GM23248 (cell line): ENCODE measurements around the gene MUCL3. TPM values are rescaled to one million over a fixed set of nuclear protein-coding genes. Genes with fewer than 3 reads are reported as not detected.
A peak's percentile ranks its signal among the peaks of the same experiment; 100 is the strongest.
"Not testable (repeated sequence)": the region's sequence is repeated elsewhere in the genome, so short reads cannot be mapped to it uniquely, and the experiment has no call there.

ENCODE experiments used
- DNase-seq: peaks from one replicate; pipeline ENCODE4 v3.0.0-alpha.2; 2015
- H2AFZ ChIP-seq: fragments of 200-600 bp; sonication (generic); 2 replicates; pipeline ENCODE4 v1.6.1; 2016; ENCODE audit warnings: antibody characterized with exemption
- H3F3A ChIP-seq: fragments of 200-600 bp; sonication (generic); 2 replicates; pipeline ENCODE4 v1.6.1; 2016; ENCODE audit warnings: mild to moderate bottlenecking, antibody characterized with exemption, mixed run types; ENCODE audit not compliant: insufficient read depth
- H3K27ac ChIP-seq: fragments of 200-600 bp; sonication (generic); 2 replicates; pipeline ENCODE4 v1.5.1; 2016; ENCODE audit warnings: mild to moderate bottlenecking
- H3K27me3 ChIP-seq: fragments of 200-600 bp; sonication (generic); replicated peaks from 2 replicates; pipeline ENCODE4 v1.6.1; 2016; ENCODE audit warnings: mild to moderate bottlenecking; ENCODE audit not compliant: insufficient read depth
- H3K36me3 ChIP-seq: fragments of 200-600 bp; sonication (generic); 2 replicates; pipeline ENCODE4 v1.6.1; 2016; ENCODE audit warnings: low read depth, mild to moderate bottlenecking
- H3K4me1 ChIP-seq: fragments of 200-600 bp; sonication (generic); 2 replicates; pipeline ENCODE4 v1.6.1; 2016; ENCODE audit warnings: mild to moderate bottlenecking; ENCODE audit not compliant: insufficient read depth
- H3K4me2 ChIP-seq: fragments of 200-600 bp; sonication (generic); one replicate; pipeline ENCODE4 v1.6.1; 2016; ENCODE audit warnings: mild to moderate bottlenecking; ENCODE audit not compliant: unreplicated experiment
- H3K4me3 ChIP-seq: fragments of 200-600 bp; sonication (generic); 2 replicates; pipeline ENCODE4 v1.5.1; 2016; ENCODE audit warnings: mild to moderate bottlenecking
- H3K79me2 ChIP-seq: fragments of 200-600 bp; sonication (generic); 2 replicates; pipeline ENCODE4 v1.6.1; 2016; ENCODE audit warnings: mild to moderate bottlenecking; ENCODE audit not compliant: insufficient read depth
- H3K9ac ChIP-seq: fragments of 200-600 bp; sonication (generic); 2 replicates; pipeline ENCODE4 v1.6.1; 2016; ENCODE audit warnings: mild to moderate bottlenecking
- H3K9me2 ChIP-seq: fragments of 200-600 bp; sonication (generic); 2 replicates; pipeline ENCODE4 v1.6.1; 2016; ENCODE audit warnings: mixed run types, mild to moderate bottlenecking, moderate library complexity; ENCODE audit not compliant: insufficient read depth
- H3K9me3 ChIP-seq: fragments of 200-600 bp; sonication (generic); one replicate; pipeline ENCODE4 v1.6.1; 2017; ENCODE audit warnings: low read depth
- H4K20me1 ChIP-seq: fragments of 200-600 bp; sonication (generic); 2 replicates; pipeline ENCODE4 v1.6.0; 2016; ENCODE audit not compliant: insufficient read depth
- EZH2 ChIP-seq: fragments of 200-600 bp; sonication (generic); IDR thresholded peaks from 2 replicates; pipeline ENCODE4 v1.6.1; 2018; ENCODE audit warnings: antibody characterized with exemption, mild to moderate bottlenecking; ENCODE audit not compliant: insufficient read depth, poor library complexity, severe bottlenecking
- EZH2phosphoT487 ChIP-seq: fragments of 200-600 bp; sonication (generic); IDR thresholded peaks from 2 replicates; pipeline ENCODE4 v1.6.1; 2018; ENCODE audit warnings: antibody characterized with exemption, moderate library complexity, mild to moderate bottlenecking, low read depth; ENCODE audit not compliant: insufficient read depth
- WGBS, 2 experiments: methylation state at CpG; one replicate each; pipeline ENCODE4 v1.1.6; 2015 to 2017; ENCODE audit warnings: low lambda C conversion rate in 2 of 2, low coverage in 1 of 2; ENCODE audit errors: missing lambda C conversion rate in 2 of 2; 5-methylcytosine and 5-hydroxymethylcytosine counted together
- in situ Hi-C: fragments of 300-500 bp; cut with MboI; formaldehyde crosslinking; loops from 2 replicates; pipeline ENCODE4 v1.15.0; 2020
- polyA plus RNA-seq: library from polyadenylated mRNA; unstranded; fragments of >200 nt; fragmentation: Nextera tagmentation; extraction: Ambion mirVana; gene quantifications from 2 replicates; pipeline ENCODE4 v1.2.1, GENCODE V29; 2016
- total RNA-seq: library from RNA; depleted of rRNA; stranded (reverse); fragments of >200 nt; shearing (Covaris generic); gene quantifications from 2 replicates; pipeline ENCODE4 v1.2.3, GENCODE V29; 2014

The MUCL3 gene
- total and polyA plus RNA-seq, 2 experiments from 2014 or later: not detected

- Histone ChIP-seq H3F3A (peaks cover 24% of the 10 kb centered on the region), H3K4me3 (peak overlapping the region; percentile 100), H3K27ac (no peak overlapping the region), H3K27me3 (no peaks in the 10 kb centered on the region), H3K9me2 (no peaks in the 10 kb centered on the region), H3K4me1 (peaks cover 7% of the 10 kb centered on the region; the same call in 1 of the 2 replicates), H3K9ac (peak overlapping the region; percentile 93), H3K4me2 (peak overlapping the region; percentile 98), H4K20me1 (no peaks in the 10 kb centered on the region), H2AFZ (peak overlapping the region; percentile 99), H3K9me3 (no peaks in the 10 kb centered on the region), H3K79me2 (peaks cover 19% of the 10 kb centered on the region), H3K36me3 (no peaks in the 10 kb centered on the region)
- no peak for TF ChIP-seq EZH2
- TF ChIP-seq EZH2phosphoT487: no peak
- WGBS, 2 experiments: 27 to 30% methylated on average over 2 of the region's 2 CpGs
- in situ Hi-C loops: no loop called here
- DNase-seq: no peak
Measured at GRCh38 chr6:30908700-30909099, 32.1 kb upstream of the MUCL3 start.

- H3K27me3 ChIP-seq, H2AFZ ChIP-seq, H3K36me3 ChIP-seq, H3K4me2 ChIP-seq, H4K20me1 ChIP-seq, H3K9me3 ChIP-seq, H3K4me1 ChIP-seq, DNase-seq, H3K4me3 ChIP-seq, H3K27ac ChIP-seq, H3K9ac ChIP-seq, H3K9me2 ChIP-seq: not testable (repeated sequence)
- in situ Hi-C loops: loop anchor here (10.0 kb wide), 1 partner anchor 164 kb away; no protein-coding TSS in a partner anchor
- H3K79me2 ChIP-seq: peaks cover 19% of the 10 kb centered on the region
- 90 to 95% methylated on average over 12 of the region's 12 CpGs for WGBS, 2 experiments
- peaks cover 24% of the 10 kb centered on the region for H3F3A ChIP-seq
Measured at GRCh38 chr6:30910473-30910872, 30.3 kb upstream of the MUCL3 start.

GRCh38 chr6:30912746-30913520 lies 27.8 kb upstream of the MUCL3 start:
- Histone ChIP-seq H4K20me1 (no peaks in the 10 kb centered on the region), H3K79me2 (peaks cover 19% of the 10 kb centered on the region), H3K27ac (no peak overlapping the region), H3K9me3 (no peaks in the 10 kb centered on the region), H3K9ac (peak overlapping the region; percentile 90; the same call in 1 of the 2 replicates), H3K4me2 (no peak overlapping the region), H3K4me1 (peaks cover 7% of the 10 kb centered on the region; the same call in 1 of the 2 replicates), H3K4me3 (no peak overlapping the region), H3K36me3 (0 out of 2 replicates have a peak, but pooled peaks cover 3% of the 10 kb centered on the region), H3K27me3 (no peaks in the 10 kb centered on the region), H2AFZ (no peak overlapping the region), H3F3A (peaks cover 12% of the 10 kb centered on the region), H3K9me2 (no peaks in the 10 kb centered on the region)
- WGBS, 2 experiments: 77 to 80% methylated on average over 8 of the region's 8 CpGs
- in situ Hi-C loops: loop anchor here (10.0 kb wide), 1 partner anchor 162 kb away; no protein-coding TSS in a partner anchor
- peak; percentile 7 for DNase-seq
- TF ChIP-seq EZH2 (no peak), EZH2phosphoT487 (no peak)

- Histone ChIP-seq H2AFZ (peak overlapping the region; percentile 84), H4K20me1 (no peaks in the 10 kb centered on the region)
- 5 to 11% methylated on average over 19 to 31 of the region's 31 CpGs for WGBS, 2 experiments
Measured at GRCh38 chr6:30913721-30914075, 27.1 kb upstream of the MUCL3 start.

More at GRCh38 chr6:30913721-30914075, 27.1 kb upstream of the MUCL3 start:
- Histone ChIP-seq H3K4me3 (peak overlapping the region; percentile 74), H3K36me3 (0 out of 2 replicates have a peak, but pooled peaks cover 3% of the 10 kb centered on the region), H3K4me2 (peak overlapping the region; percentile 77), H3K9me3 (no peaks in the 10 kb centered on the region), H3K4me1 (peaks cover 7% of the 10 kb centered on the region; the same call in 1 of the 2 replicates), H3K27ac (peak overlapping the region; percentile 72), H3K79me2 (peaks cover 13% of the 10 kb centered on the region), H3K27me3 (no peaks in the 10 kb centered on the region), H3K9me2 (no peaks in the 10 kb centered on the region), H3F3A (peaks cover 12% of the 10 kb centered on the region), H3K9ac (peak overlapping the region; percentile 90)
- in situ Hi-C loops: loop anchor here (10.0 kb wide), 1 partner anchor 161 kb away; no protein-coding TSS in a partner anchor
- no peak for DNase-seq
- no peak for TF ChIP-seq EZH2phosphoT487
- TF ChIP-seq EZH2: no peak
